Measurements from ENCODE around the gene ROGDI. TPM values are rescaled to one million over a fixed set of nuclear protein-coding genes. Genes with fewer than 3 reads are reported as not detected.

Gene ROGDI
- total RNA-seq, 2 donors from 2014 or later = 21.2 to 26.1 TPM

DNA sequence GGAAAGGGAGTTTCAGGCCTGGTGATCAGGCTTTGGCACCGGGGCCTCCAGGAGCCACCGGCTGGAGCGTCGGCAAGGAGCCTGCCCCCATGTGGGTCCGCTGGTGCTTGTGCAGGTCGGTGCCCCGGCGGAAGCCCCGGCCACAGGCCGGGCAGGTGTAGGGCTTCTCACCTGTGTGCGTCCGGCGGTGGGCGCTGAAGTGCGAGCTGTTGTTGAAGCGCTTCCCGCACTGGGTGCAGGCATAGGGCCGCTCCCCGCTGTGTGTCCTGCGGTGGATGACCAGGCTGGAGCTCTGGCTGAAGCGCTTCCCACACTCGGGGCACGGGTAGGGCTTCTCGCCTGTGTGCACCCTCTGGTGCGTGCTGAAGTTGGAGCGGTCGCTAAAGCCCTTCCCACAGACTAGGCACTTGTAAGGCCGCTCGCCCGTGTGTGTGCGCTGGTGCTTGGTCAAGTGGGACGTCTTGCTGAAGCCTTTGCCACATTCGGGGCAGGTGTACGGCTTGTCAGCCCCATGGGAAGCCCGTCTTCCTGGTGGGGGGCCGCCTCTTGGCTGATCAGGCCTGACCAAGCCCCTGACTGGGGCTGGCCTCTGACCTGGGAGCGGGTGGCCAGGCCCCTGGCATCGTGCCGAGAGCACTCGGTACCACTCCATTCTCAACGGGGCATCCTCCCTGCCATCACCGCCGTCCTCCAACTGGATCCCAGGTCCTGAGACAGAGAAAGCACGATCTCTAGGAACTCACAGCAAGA is 49.9 kb downstream of the ROGDI start:
- ATAC-seq = no peak
- intact Hi-C loops (cut with DNase I, micrococcal nuclease) = no loop called here
- no peak for DNase-seq

GRCh38 chr16:4750896-4751295 is 51.5 kb downstream of the ROGDI start:
- intact Hi-C loops (cut with DNase I, micrococcal nuclease) = no loop called here
- DNase-seq = no peak
- ATAC-seq = no peak

DNA sequence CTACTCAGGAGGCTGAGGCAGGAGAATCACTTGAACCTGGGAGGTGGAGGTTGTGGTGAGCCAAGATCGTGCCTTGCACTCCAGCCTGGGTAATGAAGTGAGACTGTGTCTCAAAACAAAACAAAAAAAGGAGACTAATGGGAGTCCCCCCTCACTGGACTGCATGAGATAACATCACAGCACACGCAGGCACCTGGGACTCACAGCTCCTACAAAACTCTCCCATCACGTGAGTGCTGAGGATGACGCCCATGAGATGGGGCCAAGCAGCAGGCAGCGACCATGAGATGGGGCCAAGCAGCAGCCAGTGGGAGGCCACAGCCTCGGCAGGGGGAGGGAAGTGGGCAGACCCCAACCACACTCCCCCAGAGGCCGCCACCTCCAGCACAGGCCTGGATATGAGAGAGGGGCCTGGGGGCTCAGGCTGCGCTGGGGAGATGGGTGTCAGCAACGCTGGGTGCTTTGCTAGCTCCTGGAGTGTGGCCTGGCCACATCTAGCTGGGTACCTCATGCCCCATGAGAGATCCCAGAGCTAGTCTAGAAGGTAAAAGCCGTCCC is 52.7 kb downstream of the ROGDI start:
- no peak for ATAC-seq
- no peak for DNase-seq
- intact Hi-C loops (cut with DNase I, micrococcal nuclease) = no loop called here

GRCh38 chr16:4748682-4749411 is 53.6 kb downstream of the ROGDI start:
- ATAC-seq (no peak), DNase-seq (no peak)
- intact Hi-C loops (cut with DNase I, micrococcal nuclease) = no loop called here

DNA sequence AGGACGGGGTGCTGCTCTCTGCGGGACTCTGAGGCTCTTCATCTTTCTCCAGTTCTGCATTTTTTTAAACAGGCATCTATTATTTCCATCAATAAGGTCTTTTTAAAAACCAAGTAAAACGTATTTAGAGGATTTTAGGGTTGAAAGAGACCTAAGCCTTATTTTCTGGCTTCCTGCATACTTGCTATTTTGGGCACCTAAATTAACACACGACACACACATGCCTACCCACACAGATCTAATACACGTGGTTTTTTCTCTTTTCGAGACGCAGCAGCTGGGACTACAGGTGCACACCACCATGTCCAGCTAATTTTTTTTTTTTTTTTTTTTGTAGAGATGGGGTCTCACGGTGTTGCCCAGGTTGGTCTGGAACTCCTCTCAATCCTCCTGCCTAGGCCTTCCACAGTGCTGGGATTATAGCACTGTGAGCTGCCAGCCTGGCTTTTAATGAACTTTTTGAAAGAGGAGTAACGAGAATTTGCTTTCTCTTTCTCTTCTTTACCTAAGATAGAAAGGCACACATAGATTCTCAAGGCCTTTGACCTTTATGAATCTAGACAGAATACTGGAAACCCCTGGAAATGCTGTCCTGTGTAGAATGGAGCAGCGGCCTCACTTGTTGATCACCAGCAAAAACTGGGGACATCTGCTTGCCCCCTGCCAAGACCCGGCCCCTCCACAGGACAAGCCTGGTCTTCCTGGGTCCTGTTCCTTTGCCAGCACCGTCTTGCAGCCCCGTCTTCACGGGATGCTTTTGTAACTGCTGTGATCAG is 54.3 kb downstream of the ROGDI start:
- DNase-seq = no peak
- intact Hi-C loops (cut with DNase I, micrococcal nuclease) = no loop called here
- ATAC-seq = no peak

GRCh38 chr16:4746991-4747574 is 55.4 kb downstream of the ROGDI start:
- ATAC-seq = no peak

More at GRCh38 chr16:4746991-4747574, 55.4 kb downstream of the ROGDI start:
- intact Hi-C loops (cut with DNase I, micrococcal nuclease) = no loop called here
- DNase-seq = no peak

Other genes with a start within 250 kb of the ROGDI start
- under 1 TPM in 1 of 2 donors, not detected in 1; 0.11 TPM for gene C16orf96, start 246.3 kb downstream of the ROGDI start, total RNA-seq
- 10 to 100 TPM; 17.1 to 19.6 TPM for gene UBALD1, start 187.7 kb downstream of the ROGDI start, total RNA-seq
- gene MGRN1, start 177.8 kb downstream of the ROGDI start, total RNA-seq = 10 to 100 TPM; 71.9 to 84.6 TPM
- gene NUDT16L1, start 109.1 kb downstream of the ROGDI start, total RNA-seq = 10 to 100 TPM; 43.0 to 43.8 TPM
- 10 to 100 TPM; 13.5 to 21.2 TPM for gene ANKS3, start 68.4 kb downstream of the ROGDI start, total RNA-seq
- gene DNAAF8, start 68.1 kb downstream of the ROGDI start, total RNA-seq = under 1 TPM; 0.49 to 0.67 TPM
- gene ZNF500, start 35.5 kb downstream of the ROGDI start, total RNA-seq = 10 to 100 TPM; 12.4 to 13.7 TPM
- gene SEPTIN12, start 14.3 kb downstream of the ROGDI start, total RNA-seq = under 1 TPM in 1 of 2 donors, not detected in 1; 0.75 TPM
- gene SMIM22, start 7.3 kb downstream of the ROGDI start, total RNA-seq = 100 to 1,000 TPM; 448 to 580 TPM
- 100 to 1,000 TPM; 106 to 114 TPM for gene GLYR1, start 44.7 kb upstream of the ROGDI start, total RNA-seq
- gene UBN1, start 44.8 kb upstream of the ROGDI start, total RNA-seq = 10 to 100 TPM; 34.8 to 43.5 TPM
- 10 to 100 TPM; 14.7 to 15.6 TPM for gene PPL, start 134.5 kb upstream of the ROGDI start, total RNA-seq
- gene SEC14L5, start 155.7 kb upstream of the ROGDI start, total RNA-seq = 1 to 10 TPM; 1.4 to 1.8 TPM
- 10 to 100 TPM; 22.7 to 22.9 TPM for gene NAGPA, start 231.3 kb upstream of the ROGDI start, total RNA-seq

Measured in left colon (tissue), 2 donors.